HEK293 (cell line): ENCODE results near the gene NCOA7.

Experiments used
- CTCF ChIA-PET: fragments of 350-600 bp; formaldehyde crosslinking; extraction: SDS; loops from one replicate; lab custom pipeline; 2021; ENCODE audit warnings: antibody characterized with exemption; lab: Yijun Ruan, JAX
- POLR2A ChIA-PET: fragments of 300-600 bp; formaldehyde crosslinking; extraction: SDS; loops from one replicate; lab custom pipeline; 2020; ENCODE audit warnings: antibody characterized with exemption, inconsistent platforms; lab: Yijun Ruan, JAX
- H3K27ac ChIP-seq: fragments of 200-500 bp; sonication (Bioruptor generic); 2 replicates; pipeline ENCODE4 v1.5.1; 2014; ENCODE audit warnings: low read depth, low read length, control low read depth, inconsistent platforms; ENCODE audit errors: extremely low read depth
- H3K36me3 ChIP-seq, 2 experiments: fragments of 200-500 bp in 1 of 2; sonication (Bioruptor generic) in 1 of 2; 1 replicate in 1 of 2; 2 replicates in 1 of 2; pipeline ENCODE4 v1.5.1; 2014 to 2017; ENCODE audit warnings: inconsistent platforms in 2 of 2, low read length in 2 of 2; ENCODE audit not compliant: control insufficient read depth in 2 of 2, insufficient read depth in 1 of 2
- H3K4me1 ChIP-seq: fragments of 200-500 bp; sonication (Bioruptor generic); 2 replicates; pipeline ENCODE4 v1.5.1; 2014; ENCODE audit warnings: mild to moderate bottlenecking, low read length, inconsistent platforms; ENCODE audit not compliant: control insufficient read depth, insufficient read depth
- H3K4me3 ChIP-seq: 2 replicates; pipeline ENCODE4 v1.5.1; 2011; ENCODE audit warnings: low read depth, mild to moderate bottlenecking, control low read depth, low read length, moderate library complexity
- H3K9me3 ChIP-seq: fragments of 200-500 bp; sonication (Bioruptor generic); 2 replicates; pipeline ENCODE4 v1.5.1; 2014; ENCODE audit warnings: low read depth, low read length, inconsistent platforms; ENCODE audit not compliant: control insufficient read depth, insufficient read depth
- ATF2 ChIP-seq: fragments of 450-650 bp; formaldehyde crosslinking; IDR thresholded peaks from 2 replicates; pipeline ENCODE4 v1.5.1; 2016; ENCODE audit warnings: missing biosample characterization, missing genetic modification characterization, low read depth
- GLI4 ChIP-seq: fragments of 450-650 bp; formaldehyde crosslinking; IDR thresholded peaks from 2 replicates; pipeline ENCODE4 v1.5.1; 2016; ENCODE audit warnings: missing biosample characterization, missing genetic modification characterization
- PRDM10 ChIP-seq: fragments of 450-650 bp; formaldehyde crosslinking; IDR thresholded peaks from 2 replicates; pipeline ENCODE4 v1.5.1; 2016; ENCODE audit warnings: missing biosample characterization, missing genetic modification characterization
- TRIM28 ChIP-seq: IDR thresholded peaks from 2 replicates; pipeline ENCODE4 v1.6.1; 2011; ENCODE audit warnings: low read length, control low read depth, borderline replicate concordance
- ZBTB10 ChIP-seq: fragments of 450-650 bp; formaldehyde crosslinking; IDR thresholded peaks from 2 replicates; pipeline ENCODE4 v1.5.1; 2016; ENCODE audit warnings: missing biosample characterization, missing genetic modification characterization
- ZBTB26 ChIP-seq: fragments of 450-650 bp; formaldehyde crosslinking; optimal IDR thresholded peaks from 2 replicates; pipeline ENCODE3; 2016; ENCODE audit warnings: missing biosample characterization, mild to moderate bottlenecking, missing genetic modification characterization
- ZNF473 ChIP-seq: fragments of 450-650 bp; formaldehyde crosslinking; IDR thresholded peaks from 2 replicates; pipeline ENCODE4 v1.5.1; 2017; ENCODE audit warnings: missing biosample characterization, missing genetic modification characterization
- ZNF488 ChIP-seq: fragments of 450-650 bp; formaldehyde crosslinking; IDR thresholded peaks from 2 replicates; pipeline ENCODE4 v1.5.1; 2016; ENCODE audit warnings: missing biosample characterization, missing genetic modification characterization
- ZNF560 ChIP-seq: fragments of 450-650 bp; formaldehyde crosslinking; IDR thresholded peaks from 2 replicates; pipeline ENCODE4 v1.5.1; 2017; ENCODE audit warnings: missing biosample characterization, missing genetic modification characterization, borderline replicate concordance
- ZNF629 ChIP-seq: fragments of 450-650 bp; formaldehyde crosslinking; IDR thresholded peaks from 2 replicates; pipeline ENCODE4 v1.5.1; 2017; ENCODE audit warnings: missing biosample characterization, missing genetic modification characterization
- ZSCAN4 ChIP-seq: fragments of 450-650 bp; formaldehyde crosslinking; IDR thresholded peaks from 2 replicates; pipeline ENCODE4 v1.5.1; 2017; ENCODE audit warnings: missing biosample characterization, missing genetic modification characterization

NCOA7 gene

GRCh38 chr6:125759959-125760457 lies 30.8 kb upstream of the NCOA7 start:
- Histone ChIP-seq H3K9me3 (no peaks in the 10 kb centered on the region), H3K36me3 (peaks cover 14 to 61% of the 10 kb centered on the region in 2 experiments; a peak in 2 of 3 replicates), H3K27ac (no peak overlapping the region), H3K4me3 (no peak overlapping the region), H3K4me1 (no peaks in the 10 kb centered on the region)
- ChIA-PET CTCF (interaction anchor here (0.8 to 15.3 kb wide), 4 partner anchors 8 to 449 kb away, joined by 3 to 201 read pairs (median 7); partner anchors contain the start of gene HINT3), POLR2A (interaction anchor here (1.0 kb wide), 1 partner anchor 10 kb away, joined by 3 read pairs; the partner anchor contains the start of gene HEY2)
- TF ChIP-seq GLI4 (tag by site-specific recombination) (no peak), ZBTB10 (no peak), PRDM10 (tag by site-specific recombination) (peak; percentile 67)

GRCh38 chr6:125764121-125764671 lies 26.6 kb upstream of the NCOA7 start:
- H3K9me3 ChIP-seq, result no peaks in the 10 kb centered on the region
- POLR2A ChIA-PET, result interaction anchor here (1.4 kb wide), 1 partner anchor 16 kb away, joined by 3 read pairs; no protein-coding TSS in a partner anchor
- CTCF ChIA-PET, result interaction anchor here (0.5 to 15.3 kb wide), 7 partner anchors 9 to 1491 kb away, joined by 3 to 201 read pairs (median 4); no protein-coding TSS in a partner anchor
- H3K4me3 ChIP-seq, result no peak overlapping the region
- TF ChIP-seq TRIM28, result no peak
- no peak for TF ChIP-seq ZNF473 (tag by site-specific recombination)
- no peak for TF ChIP-seq ZSCAN4 (tag by site-specific recombination)
- no peak for TF ChIP-seq ZNF488 (tag by site-specific recombination)
- TF ChIP-seq ZNF560 (tag by site-specific recombination), result no peak
- no peak for TF ChIP-seq ZBTB26
- TF ChIP-seq ZNF629 (tag by site-specific recombination), result 0 out of 2 replicates have a peak, but pooled peaks have one; percentile 13
- TF ChIP-seq ATF2 (tag by site-specific recombination), result 0 out of 2 replicates have a peak, but pooled peaks have one; percentile 29
- no peak overlapping the region for H3K27ac ChIP-seq
- peaks cover 7 to 22% of the 10 kb centered on the region in 2 experiments; a peak in 2 of 3 replicates for H3K36me3 ChIP-seq
- H3K4me1 ChIP-seq, result no peaks in the 10 kb centered on the region
